ENCODE measurements around the gene ARAP1. TPM values are rescaled to one million over a fixed set of nuclear protein-coding genes. Genes with fewer than 3 reads are reported as not detected.

The ARAP1 gene
- total and polyA plus RNA-seq, 2 of the 8 experiments (the other 6 are each of a cell fraction or from before 2014, with no cell fraction given) = 25.7 to 61.6 TPM

- H2BK120ac ChIP-seq (replicated peaks; ENCODE audit: low read depth, low read length) = no peak overlapping the region
- H3K18ac ChIP-seq (ENCODE audit: extremely low read depth, low read length) = no peak overlapping the region
- peaks cover 0 to 3% (median 0%) of the 10 kb centered on the region in 4 experiments; a peak in 2 of 8 replicates for H3K36me3 ChIP-seq (ENCODE audit: control insufficient read depth in 2 of 4, insufficient read depth in 4 of 4, low read length in 3 of 4)
- FAIRE-seq (no peak), DNase-seq (ENCODE audit: low read depth in 1 of 2, low spot score in 2 of 2) (no peak)
- H3K4me2 ChIP-seq (ENCODE audit: insufficient read depth in 1 of 2, low read depth in 2 of 2, low read length in 2 of 2) = no peak overlapping the region
- no peak overlapping the region for H3K4me3 ChIP-seq (ENCODE audit: extremely low read depth in 1 of 4, insufficient read depth in 2 of 4, low read depth in 3 of 4, low read length in 4 of 4)
- peaks cover 11 to 24% of the 10 kb centered on the region in 2 experiments for H4K20me1 ChIP-seq (replicated peaks in 1 of 2; ENCODE audit: control insufficient read depth in 1 of 2, insufficient read depth in 2 of 2, low read length in 2 of 2)
- no peak overlapping the region for H3K56ac ChIP-seq (replicated peaks; ENCODE audit: insufficient read length, low read depth, low read length)
- peaks cover 0 to 16% (median 6%) of the 10 kb centered on the region in 4 experiments; a peak in 4 of 7 replicates for H3K4me1 ChIP-seq (replicated peaks in 1 of 4; ENCODE audit: control insufficient read depth in 3 of 4, insufficient read depth in 4 of 4, low read length in 3 of 4)
- ChIA-PET POLR2A (ENCODE audit: partially characterized antibody) (no interaction called here), CTCF (ENCODE audit: partially characterized antibody) (interaction anchor here (0.7 to 19.1 kb wide), 30 partner anchors 8 to 379 kb away, joined by 3 to 384 read pairs (median 10); partner anchors contain the start of gene PDE2A)
- no peak overlapping the region for H4K91ac ChIP-seq (replicated peaks; ENCODE audit: insufficient read length, low read length)
- no peak overlapping the region for H2AFZ ChIP-seq (ENCODE audit: low read length)
- no peak overlapping the region for H4K8ac ChIP-seq (ENCODE audit: extremely low read depth, insufficient read depth, low read length)
- no peak overlapping the region for H2BK5ac ChIP-seq (ENCODE audit: low read depth, low read length)
- no peak overlapping the region for H3K9ac ChIP-seq (replicated peaks in 1 of 4; ENCODE audit: extremely low read depth in 1 of 4, low read depth in 3 of 4, low read length in 3 of 4)
- H2BK12ac ChIP-seq (ENCODE audit: low read depth, low read length) = no peak overlapping the region
- no peak overlapping the region for H2AK5ac ChIP-seq (ENCODE audit: low read depth, low read length)
- H3K23ac ChIP-seq (ENCODE audit: insufficient read length) = no peak overlapping the region
- no peaks in the 10 kb centered on the region for H3K79me2 ChIP-seq (ENCODE audit: control insufficient read depth in 1 of 2, insufficient read depth in 2 of 2, low read length in 2 of 2)
- no peaks in the 10 kb centered on the region for H3K9me3 ChIP-seq (ENCODE audit: insufficient read depth in 2 of 2, low read depth in 1 of 2, low read length in 1 of 2)
- no peak overlapping the region for H4K5ac ChIP-seq (ENCODE audit: insufficient read length, low read depth, low read length)
- 86% methylated on average over 4 of the region's 4 CpGs; no CpG with 5 or more reads in 1 of the 2 experiments for WGBS, 2 experiments (ENCODE audit: extremely low coverage in 1 of 2, insufficient coverage in 1 of 2, insufficient read length in 1 of 2, insufficient replicate concordance in 2 of 2, low coverage in 1 of 2, low lambda C conversion rate in 2 of 2, missing lambda C conversion rate in 1 of 2)
- H3K14ac ChIP-seq (ENCODE audit: insufficient read length) = no peak overlapping the region
- H3K4ac ChIP-seq (replicated peaks; ENCODE audit: insufficient read length, low read depth, low read length) = no peak overlapping the region
- TF ChIP-seq EP300 (IDR thresholded peaks at IDR 0.05; ENCODE audit: borderline replicate concordance in 1 of 2, low read depth in 2 of 2, low read length in 2 of 2) = no peak
- no peak for TF ChIP-seq FOSL1 (IDR thresholded peaks at IDR 0.05; ENCODE audit: insufficient read depth, low read depth, low read length)
- no peak for TF ChIP-seq JUND (IDR thresholded peaks at IDR 0.05; ENCODE audit: low read length)
- H3K23me2 ChIP-seq (ENCODE audit: low read depth, low read length) = no peaks in the 10 kb centered on the region
- no peaks in the 10 kb centered on the region for H3K79me1 ChIP-seq (ENCODE audit: low read depth, low read length)
- H2BK20ac ChIP-seq (ENCODE audit: low read length) = no peak overlapping the region
- no peak overlapping the region for H2BK15ac ChIP-seq (ENCODE audit: low read length)
- H3K27me3 ChIP-seq (replicated peaks in 1 of 4; ENCODE audit: control insufficient read depth in 3 of 4, extremely low read depth in 1 of 4, insufficient read depth in 3 of 4, low read length in 3 of 4) = peaks cover 0 to 14% (median 5%) of the 10 kb centered on the region in 4 experiments; a peak in 3 of 7 replicates
- no peak overlapping the region for H3K27ac ChIP-seq (ENCODE audit: low read depth, low read length)
These were observed 69.4 kb downstream of the ARAP1 start for GRCh38 chr11:72682858-72683243.

Data from H1 (cell line).